Gastrocnemius medialis (tissue), 4 donors: ENCODE results near the gene WDR7. TPM values are rescaled to one million over a fixed set of nuclear protein-coding genes. Genes with fewer than 3 reads are reported as not detected.

Experiments used
- ATAC-seq, 2 donors: fragments of 150-250 bp; one replicate each; pipeline ENCODE4 v1.9.1; 2016
- DNase-seq, 2 donors: peaks; one replicate each; pipeline ENCODE4 v3.0.0-alpha.2; 2019
- H3K27ac ChIP-seq, 4 donors: fragments of 200-600 bp; sonication (generic); 1 replicate in 1 of 4; 2 replicates in 3 of 4; pipeline ENCODE4 v1.5.1; 2016 to 2018; ENCODE audit warnings: mild to moderate bottlenecking in 2 of 4, moderate library complexity in 1 of 4
- H3K27me3 ChIP-seq, 3 donors: fragments of 200-600 bp; sonication (generic) in 2 of 3; 1 replicate in 1 of 3; 2 replicates in 2 of 3; pipeline versions ENCODE4 v1.5.1 to v1.6.0; 2016 to 2019; ENCODE audit warnings: mild to moderate bottlenecking in 1 of 3, moderate library complexity in 1 of 3
- H3K36me3 ChIP-seq, 2 donors: fragments of 200-600 bp; sonication (generic) in 1 of 2; one replicate each; pipeline ENCODE4 v1.5.1; 2017 to 2018
- H3K4me1 ChIP-seq, 2 donors: fragments of 200-600 bp; sonication (generic) in 1 of 2; one replicate each; pipeline ENCODE4 v1.5.1; 2016 to 2017; ENCODE audit warnings: mild to moderate bottlenecking in 2 of 2
- H3K4me3 ChIP-seq, 4 donors: fragments of 200-600 bp; sonication (generic) in 3 of 4; 1 replicate in 1 of 4; 2 replicates in 3 of 4; pipeline ENCODE4 v1.5.1; 2016 to 2019; ENCODE audit warnings: mild to moderate bottlenecking in 2 of 4
- H3K9me3 ChIP-seq, 3 donors: fragments of 200-600 bp; sonication (generic) in 2 of 3; 1 replicate in 1 of 3; 2 replicates in 2 of 3; pipeline ENCODE4 v1.5.1; 2016 to 2019
- POLR2A ChIP-seq, 2 donors: fragments of 450-650 bp; IDR thresholded peaks; one replicate each; pipeline ENCODE4 v1.6.1; 2017; ENCODE audit warnings: antibody characterized with exemption in 2 of 2, mild to moderate bottlenecking in 2 of 2, moderate library complexity in 2 of 2
- in situ Hi-C, 4 donors: fragments of 200-750 bp; cut with MboI; loops; one replicate each; pipeline versions ENCODE4 v1.15.0 to v1.8.0; 2017; ENCODE audit warnings: low sequenced_read_pairs in 4 of 4
- intact Hi-C: fragments of 100-400 bp; cut with DNase I; formaldehyde crosslinking; loops from one replicate; pipeline ENCODE4 v1.15.1; 2023; ENCODE audit warnings: low total_unique reads
- total RNA-seq, 4 donors: library from RNA; depleted of rRNA; stranded (reverse); fragments of >200 nt; gene quantifications; one replicate each; pipeline versions ENCODE4 v1.1.0 to v1.2.3, GENCODE V29; 2016
- TF ChIP-seq, protein P1 (sequence below), 5 experiments: fragments of 450-650 bp in 3 of 5; fragments of 200-600 bp in 2 of 5; sonication (generic) in 2 of 5; IDR thresholded peaks in 4 of 5; conservative IDR thresholded peaks in 1 of 5; 1 replicate in 4 of 5; 2 replicates in 1 of 5; pipeline ENCODE4 v1.5.1; 2016 to 2019; ENCODE audit warnings: antibody characterized with exemption in 5 of 5, mild to moderate bottlenecking in 3 of 5, moderate library complexity in 3 of 5

Gene WDR7
- total RNA-seq, 4 donors from 2014 or later: 20.5 to 24.2 (median 21.8) TPM

DNA sequence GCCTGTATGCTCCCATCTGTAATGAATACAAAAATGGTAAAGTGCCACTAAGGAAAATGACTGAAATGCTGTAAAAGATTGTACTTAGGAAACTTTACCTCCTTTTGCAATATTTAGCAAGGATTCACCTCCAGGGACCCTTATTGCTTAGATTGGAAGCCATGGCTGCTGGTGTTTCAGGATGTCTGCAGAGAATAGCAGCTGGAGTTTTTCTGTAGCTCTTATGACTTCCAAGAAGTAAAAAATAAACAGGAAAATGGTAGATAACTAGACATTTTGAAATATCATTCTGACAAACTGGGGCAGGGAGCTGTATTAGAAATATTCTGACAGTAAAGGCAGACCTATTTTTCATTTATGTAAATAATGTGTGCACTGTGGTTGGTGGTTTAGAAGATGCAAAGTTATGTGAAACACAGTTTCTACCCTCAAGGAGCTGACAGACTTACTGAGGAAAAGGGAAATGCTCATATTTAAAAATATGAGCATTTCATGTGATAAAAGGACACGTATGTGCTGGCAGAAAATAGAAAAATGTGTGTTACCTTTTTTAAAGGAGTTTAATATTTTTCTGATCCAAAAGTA, 270.8 kb downstream of the WDR7 start:
- TF ChIP-seq, protein P1, sequence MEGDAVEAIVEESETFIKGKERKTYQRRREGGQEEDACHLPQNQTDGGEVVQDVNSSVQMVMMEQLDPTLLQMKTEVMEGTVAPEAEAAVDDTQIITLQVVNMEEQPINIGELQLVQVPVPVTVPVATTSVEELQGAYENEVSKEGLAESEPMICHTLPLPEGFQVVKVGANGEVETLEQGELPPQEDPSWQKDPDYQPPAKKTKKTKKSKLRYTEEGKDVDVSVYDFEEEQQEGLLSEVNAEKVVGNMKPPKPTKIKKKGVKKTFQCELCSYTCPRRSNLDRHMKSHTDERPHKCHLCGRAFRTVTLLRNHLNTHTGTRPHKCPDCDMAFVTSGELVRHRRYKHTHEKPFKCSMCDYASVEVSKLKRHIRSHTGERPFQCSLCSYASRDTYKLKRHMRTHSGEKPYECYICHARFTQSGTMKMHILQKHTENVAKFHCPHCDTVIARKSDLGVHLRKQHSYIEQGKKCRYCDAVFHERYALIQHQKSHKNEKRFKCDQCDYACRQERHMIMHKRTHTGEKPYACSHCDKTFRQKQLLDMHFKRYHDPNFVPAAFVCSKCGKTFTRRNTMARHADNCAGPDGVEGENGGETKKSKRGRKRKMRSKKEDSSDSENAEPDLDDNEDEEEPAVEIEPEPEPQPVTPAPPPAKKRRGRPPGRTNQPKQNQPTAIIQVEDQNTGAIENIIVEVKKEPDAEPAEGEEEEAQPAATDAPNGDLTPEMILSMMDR (IDR thresholded peaks at IDR 0.05 in 4 of 5, conservative IDR thresholded peaks at IDR 0.05 in 1 of 5): no peak
- no peak for TF ChIP-seq POLR2A (IDR thresholded peaks at IDR 0.05)
- in situ Hi-C loops: no loop called here

GRCh38 chr18:56926734-56927133, 275.6 kb downstream of the WDR7 start:
- Histone ChIP-seq H3K9me3 (no peaks in the 10 kb centered on the region), H3K27me3 (no peaks in the 10 kb centered on the region), H3K4me3 (no peak overlapping the region), H3K27ac (no peak overlapping the region), H3K4me1 (no peaks in the 10 kb centered on the region), H3K36me3 (no peaks in the 10 kb centered on the region)
- no peak for DNase-seq
- no peak for ATAC-seq
- in situ Hi-C loops: no loop called here
- TF ChIP-seq, protein P1 (IDR thresholded peaks at IDR 0.05 in 4 of 5, conservative IDR thresholded peaks at IDR 0.05 in 1 of 5): no peak
- intact Hi-C loops: no loop called here

More for the DNA sequence above, 270.8 kb downstream of the WDR7 start:
- DNase-seq (no peak), ATAC-seq (no peak)
- Histone ChIP-seq H3K36me3 (no peaks in the 10 kb centered on the region), H3K27ac (no peak overlapping the region), H3K4me1 (no peaks in the 10 kb centered on the region), H3K4me3 (no peak overlapping the region), H3K9me3 (no peaks in the 10 kb centered on the region), H3K27me3 (no peaks in the 10 kb centered on the region)
- intact Hi-C loops: no loop called here

GRCh38 chr18:56927786-56928185, 276.6 kb downstream of the WDR7 start:
- TF ChIP-seq, protein P1 (IDR thresholded peaks at IDR 0.05 in 4 of 5, conservative IDR thresholded peaks at IDR 0.05 in 1 of 5): no peak
- DNase-seq (no peak), ATAC-seq (no peak)
- no peaks in the 10 kb centered on the region for H3K27me3 ChIP-seq
- intact Hi-C loops (no loop called here), in situ Hi-C loops (no loop called here)
- H3K4me1 ChIP-seq: no peaks in the 10 kb centered on the region
- H3K4me3 ChIP-seq: no peak overlapping the region
- no peaks in the 10 kb centered on the region for H3K36me3 ChIP-seq
- no peak overlapping the region for H3K27ac ChIP-seq
- H3K9me3 ChIP-seq: no peaks in the 10 kb centered on the region

DNA sequence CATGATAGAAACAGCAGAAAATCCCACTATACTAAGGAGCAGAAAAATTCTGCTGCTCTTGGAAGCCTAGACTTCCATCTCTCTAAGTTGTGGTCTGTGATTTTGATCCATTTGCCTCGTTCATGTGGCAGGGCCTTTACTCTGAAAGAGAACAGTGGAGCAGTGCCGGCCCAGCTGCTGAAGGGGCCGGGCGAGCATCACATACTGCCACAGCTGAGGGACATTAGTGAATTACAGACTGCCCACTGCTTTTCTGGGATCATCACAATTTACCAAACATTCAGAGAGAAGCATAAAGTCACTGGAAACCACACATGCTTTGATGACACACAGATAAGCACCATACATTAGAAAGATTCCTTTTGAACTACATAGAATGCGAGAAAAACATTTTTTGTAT, 278.7 kb downstream of the WDR7 start:
- intact Hi-C loops: no loop called here
- no peak for ATAC-seq
- no peak overlapping the region for H3K27ac ChIP-seq
- DNase-seq: no peak
- no peaks in the 10 kb centered on the region for H3K27me3 ChIP-seq
- H3K36me3 ChIP-seq: no peaks in the 10 kb centered on the region
- H3K4me3 ChIP-seq: no peak overlapping the region
- in situ Hi-C loops: no loop called here
- no peaks in the 10 kb centered on the region for H3K4me1 ChIP-seq
- TF ChIP-seq, protein P1 (IDR thresholded peaks at IDR 0.05 in 4 of 5, conservative IDR thresholded peaks at IDR 0.05 in 1 of 5): no peak
- no peak for TF ChIP-seq POLR2A (IDR thresholded peaks at IDR 0.05)
- H3K9me3 ChIP-seq: no peaks in the 10 kb centered on the region

DNA sequence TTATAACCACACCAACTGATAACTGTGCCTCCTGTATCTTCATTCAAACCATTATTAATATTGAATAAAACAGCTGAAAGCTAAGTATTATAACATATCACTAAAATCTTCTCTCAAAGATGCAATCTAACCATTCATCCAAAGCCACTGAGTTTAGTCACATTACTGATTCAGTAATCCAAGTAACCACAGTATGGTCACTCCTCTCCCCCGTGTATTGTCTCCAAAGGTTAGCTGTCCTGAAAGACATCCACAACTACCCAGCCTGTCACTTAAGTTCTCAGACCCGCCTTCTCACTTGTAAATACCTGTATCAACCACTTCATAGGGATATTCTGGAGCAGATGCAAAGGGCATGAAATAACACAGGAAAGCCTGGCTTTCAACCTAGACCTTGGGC, 282.3 kb downstream of the WDR7 start:
- Histone ChIP-seq H3K9me3 (no peaks in the 10 kb centered on the region), H3K27me3 (no peaks in the 10 kb centered on the region), H3K4me1 (no peaks in the 10 kb centered on the region), H3K36me3 (peaks cover 0 to 4% of the 10 kb centered on the region in 2 donors), H3K4me3 (no peak overlapping the region), H3K27ac (no peak overlapping the region)
- ATAC-seq: no peak
- TF ChIP-seq POLR2A (IDR thresholded peaks at IDR 0.05): no peak
- TF ChIP-seq, protein P1 (IDR thresholded peaks at IDR 0.05 in 4 of 5, conservative IDR thresholded peaks at IDR 0.05 in 1 of 5): no peak
- in situ Hi-C loops (no loop called here), intact Hi-C loops (no loop called here)
- DNase-seq: no peak
